ENCODE results near the gene LRRC41.

- TF ChIP-seq PRDM1 (tag by site-specific recombination; IDR thresholded peaks at IDR 0.05), result no peak
- TF ChIP-seq, protein P1, sequence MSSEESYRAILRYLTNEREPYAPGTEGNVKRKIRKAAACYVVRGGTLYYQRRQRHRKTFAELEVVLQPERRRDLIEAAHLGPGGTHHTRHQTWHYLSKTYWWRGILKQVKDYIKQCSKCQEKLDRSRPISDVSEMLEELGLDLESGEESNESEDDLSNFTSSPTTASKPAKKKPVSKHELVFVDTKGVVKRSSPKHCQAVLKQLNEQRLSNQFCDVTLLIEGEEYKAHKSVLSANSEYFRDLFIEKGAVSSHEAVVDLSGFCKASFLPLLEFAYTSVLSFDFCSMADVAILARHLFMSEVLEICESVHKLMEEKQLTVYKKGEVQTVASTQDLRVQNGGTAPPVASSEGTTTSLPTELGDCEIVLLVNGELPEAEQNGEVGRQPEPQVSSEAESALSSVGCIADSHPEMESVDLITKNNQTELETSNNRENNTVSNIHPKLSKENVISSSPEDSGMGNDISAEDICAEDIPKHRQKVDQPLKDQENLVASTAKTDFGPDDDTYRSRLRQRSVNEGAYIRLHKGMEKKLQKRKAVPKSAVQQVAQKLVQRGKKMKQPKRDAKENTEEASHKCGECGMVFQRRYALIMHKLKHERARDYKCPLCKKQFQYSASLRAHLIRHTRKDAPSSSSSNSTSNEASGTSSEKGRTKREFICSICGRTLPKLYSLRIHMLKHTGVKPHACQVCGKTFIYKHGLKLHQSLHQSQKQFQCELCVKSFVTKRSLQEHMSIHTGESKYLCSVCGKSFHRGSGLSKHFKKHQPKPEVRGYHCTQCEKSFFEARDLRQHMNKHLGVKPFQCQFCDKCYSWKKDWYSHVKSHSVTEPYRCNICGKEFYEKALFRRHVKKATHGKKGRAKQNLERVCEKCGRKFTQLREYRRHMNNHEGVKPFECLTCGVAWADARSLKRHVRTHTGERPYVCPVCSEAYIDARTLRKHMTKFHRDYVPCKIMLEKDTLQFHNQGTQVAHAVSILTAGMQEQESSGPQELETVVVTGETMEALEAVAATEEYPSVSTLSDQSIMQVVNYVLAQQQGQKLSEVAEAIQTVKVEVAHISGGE (tag by site-specific recombination; conservative IDR thresholded peaks at IDR 0.05; ENCODE audit: low read depth), result no peak
- TF ChIP-seq ZNF610 (tag by site-specific recombination; IDR thresholded peaks at IDR 0.05; ENCODE audit: borderline replicate concordance), result no peak
- TF ChIP-seq, protein P2, sequence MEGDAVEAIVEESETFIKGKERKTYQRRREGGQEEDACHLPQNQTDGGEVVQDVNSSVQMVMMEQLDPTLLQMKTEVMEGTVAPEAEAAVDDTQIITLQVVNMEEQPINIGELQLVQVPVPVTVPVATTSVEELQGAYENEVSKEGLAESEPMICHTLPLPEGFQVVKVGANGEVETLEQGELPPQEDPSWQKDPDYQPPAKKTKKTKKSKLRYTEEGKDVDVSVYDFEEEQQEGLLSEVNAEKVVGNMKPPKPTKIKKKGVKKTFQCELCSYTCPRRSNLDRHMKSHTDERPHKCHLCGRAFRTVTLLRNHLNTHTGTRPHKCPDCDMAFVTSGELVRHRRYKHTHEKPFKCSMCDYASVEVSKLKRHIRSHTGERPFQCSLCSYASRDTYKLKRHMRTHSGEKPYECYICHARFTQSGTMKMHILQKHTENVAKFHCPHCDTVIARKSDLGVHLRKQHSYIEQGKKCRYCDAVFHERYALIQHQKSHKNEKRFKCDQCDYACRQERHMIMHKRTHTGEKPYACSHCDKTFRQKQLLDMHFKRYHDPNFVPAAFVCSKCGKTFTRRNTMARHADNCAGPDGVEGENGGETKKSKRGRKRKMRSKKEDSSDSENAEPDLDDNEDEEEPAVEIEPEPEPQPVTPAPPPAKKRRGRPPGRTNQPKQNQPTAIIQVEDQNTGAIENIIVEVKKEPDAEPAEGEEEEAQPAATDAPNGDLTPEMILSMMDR (tag by site-specific recombination; IDR thresholded peaks at IDR 0.05), result no peak
- TF ChIP-seq SCRT2 (tag by site-specific recombination; IDR thresholded peaks at IDR 0.05), result no peak
- no peak for TF ChIP-seq SALL2 (tag by site-specific recombination; IDR thresholded peaks at IDR 0.05; ENCODE audit: borderline replicate concordance)
- TF ChIP-seq YY1 (tag by site-specific recombination; IDR thresholded peaks at IDR 0.05), result no peak
- no peak for TF ChIP-seq ZNF311 (tag by site-specific recombination; IDR thresholded peaks at IDR 0.05; ENCODE audit: borderline replicate concordance)
- TF ChIP-seq ZNF335 (tag by site-specific recombination; conservative IDR thresholded peaks at IDR 0.05), result no peak
- no peak for TF ChIP-seq ZNF292 (tag by site-specific recombination; IDR thresholded peaks at IDR 0.05; ENCODE audit: borderline replicate concordance, low read depth)
- TF ChIP-seq SP2 (tag by site-specific recombination; IDR thresholded peaks at IDR 0.05), result no peak
Measured at GRCh38 chr1:46343705-46344104, 40.3 kb upstream of the LRRC41 start.

Data from HEK293 (cell line).